Suprapubic skin (tissue), 4 donors: Measurements from ENCODE around the gene AGAP3. TPM values are rescaled to one million over a fixed set of nuclear protein-coding genes. Genes with fewer than 3 reads are reported as not detected.

Experiments used
- DNase-seq, 2 donors: peaks; one replicate each; pipeline ENCODE4 v3.0.0-alpha.2; 2019; ENCODE audit warnings: low spot score in 2 of 2
- H3K27ac ChIP-seq: fragments of 200-600 bp; sonication (generic); one replicate; pipeline ENCODE4 v1.5.1; 2019
- H3K27me3 ChIP-seq: fragments of 200-600 bp; sonication (generic); one replicate; pipeline ENCODE4 v1.5.1; 2019
- H3K36me3 ChIP-seq: fragments of 200-600 bp; sonication (generic); one replicate; pipeline ENCODE4 v1.5.1; 2019
- H3K4me1 ChIP-seq: fragments of 200-600 bp; sonication (generic); one replicate; pipeline ENCODE4 v1.5.1; 2019
- H3K4me3 ChIP-seq: fragments of 200-600 bp; sonication (generic); one replicate; pipeline ENCODE4 v1.5.1; 2019; ENCODE audit warnings: mild to moderate bottlenecking
- H3K9me3 ChIP-seq: fragments of 200-600 bp; sonication (generic); one replicate; pipeline ENCODE4 v1.5.1; 2019
- EP300 ChIP-seq: sonication (generic); formaldehyde crosslinking; IDR thresholded peaks from one replicate; pipeline ENCODE4 v1.6.1; 2017; ENCODE audit warnings: antibody characterized with exemption
- POLR2A ChIP-seq, 2 donors: fragments of 450-650 bp; IDR thresholded peaks; one replicate each; pipeline ENCODE4 v1.6.1; 2017; ENCODE audit warnings: antibody characterized with exemption in 2 of 2, mild to moderate bottlenecking in 2 of 2, moderate library complexity in 2 of 2
- POLR2AphosphoS5 ChIP-seq, 3 donors: sonication (generic); formaldehyde crosslinking; IDR thresholded peaks; one replicate each; pipeline ENCODE4 v1.6.1; 2017; ENCODE audit warnings: antibody characterized with exemption in 3 of 3
- WGBS: methylation state at CpG from one replicate; pipeline ENCODE4 v1.1.5; 2018; 5-methylcytosine and 5-hydroxymethylcytosine counted together
- total RNA-seq, 4 donors: library from RNA; depleted of rRNA; stranded (reverse); fragments of >200 nt; gene quantifications; one replicate each; pipeline ENCODE4 v1.1.0, GENCODE V29; 2016
- TF ChIP-seq, protein P1 (sequence below), 2 donors: fragments of 200-600 bp in 1 of 2; fragments of 450-650 bp in 1 of 2; sonication (generic) in 1 of 2; IDR thresholded peaks; one replicate each; pipeline ENCODE4 v1.5.1; 2016 to 2019; ENCODE audit warnings: antibody characterized with exemption in 2 of 2, mild to moderate bottlenecking in 1 of 2, moderate library complexity in 1 of 2

AGAP3 gene
- total RNA-seq, 4 donors from 2014 or later = 126 to 162 (median 134) TPM

DNA sequence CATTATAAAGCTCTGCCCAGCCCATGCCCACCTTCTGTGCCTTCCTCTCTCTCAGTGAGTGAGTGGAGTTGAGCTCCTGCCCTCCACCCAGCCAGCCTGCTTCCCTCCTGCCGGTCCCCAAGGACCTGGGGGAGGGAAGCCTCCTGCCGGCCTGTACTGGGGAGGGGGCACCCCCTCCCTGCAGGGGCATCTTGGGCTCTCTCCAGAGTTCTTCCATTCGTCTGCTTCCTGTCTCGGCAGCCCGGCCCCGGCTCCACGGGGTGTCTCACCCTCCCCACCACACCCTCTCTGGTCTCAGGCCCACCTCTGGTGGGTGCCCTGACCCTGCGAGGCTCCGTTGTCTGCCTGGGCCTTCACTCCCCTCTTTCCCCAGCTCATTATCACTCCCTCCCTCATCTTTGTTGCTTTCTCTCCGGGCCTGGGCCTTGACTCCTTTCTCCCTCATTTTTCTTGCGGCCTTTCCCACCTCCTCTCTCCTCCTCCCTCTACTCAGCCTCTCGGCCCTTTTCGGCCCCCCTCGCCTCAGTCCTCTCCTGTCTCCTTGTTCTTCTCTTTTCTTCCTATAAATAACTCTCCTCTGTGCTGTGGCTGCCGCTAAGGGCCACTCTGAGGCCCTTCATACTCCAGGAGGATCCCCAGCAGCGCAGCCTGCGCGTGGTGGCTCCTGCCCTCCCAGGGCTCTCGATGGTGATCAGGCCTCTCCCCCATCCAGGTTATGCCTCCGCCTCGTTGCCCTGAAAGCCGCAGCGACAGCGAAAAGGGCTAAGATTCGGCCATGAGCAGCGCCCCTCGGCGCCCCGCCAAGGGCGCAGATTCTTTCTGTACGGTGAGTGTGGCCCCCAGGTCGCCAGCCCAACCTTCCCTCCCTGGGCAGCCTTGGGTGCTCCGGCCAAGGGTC lies 24.8 kb upstream of the AGAP3 start:
- Histone ChIP-seq H3K36me3 (peaks cover 35% of the 10 kb centered on the region), H3K4me1 (peaks cover 64% of the 10 kb centered on the region), H3K9me3 (no peaks in the 10 kb centered on the region), H3K4me3 (peak overlapping the region; percentile 76), H3K27me3 (no peaks in the 10 kb centered on the region), H3K27ac (peak overlapping the region; percentile 54)
- TF ChIP-seq POLR2A (IDR thresholded peaks at IDR 0.05) = no peak
- TF ChIP-seq, protein P1, sequence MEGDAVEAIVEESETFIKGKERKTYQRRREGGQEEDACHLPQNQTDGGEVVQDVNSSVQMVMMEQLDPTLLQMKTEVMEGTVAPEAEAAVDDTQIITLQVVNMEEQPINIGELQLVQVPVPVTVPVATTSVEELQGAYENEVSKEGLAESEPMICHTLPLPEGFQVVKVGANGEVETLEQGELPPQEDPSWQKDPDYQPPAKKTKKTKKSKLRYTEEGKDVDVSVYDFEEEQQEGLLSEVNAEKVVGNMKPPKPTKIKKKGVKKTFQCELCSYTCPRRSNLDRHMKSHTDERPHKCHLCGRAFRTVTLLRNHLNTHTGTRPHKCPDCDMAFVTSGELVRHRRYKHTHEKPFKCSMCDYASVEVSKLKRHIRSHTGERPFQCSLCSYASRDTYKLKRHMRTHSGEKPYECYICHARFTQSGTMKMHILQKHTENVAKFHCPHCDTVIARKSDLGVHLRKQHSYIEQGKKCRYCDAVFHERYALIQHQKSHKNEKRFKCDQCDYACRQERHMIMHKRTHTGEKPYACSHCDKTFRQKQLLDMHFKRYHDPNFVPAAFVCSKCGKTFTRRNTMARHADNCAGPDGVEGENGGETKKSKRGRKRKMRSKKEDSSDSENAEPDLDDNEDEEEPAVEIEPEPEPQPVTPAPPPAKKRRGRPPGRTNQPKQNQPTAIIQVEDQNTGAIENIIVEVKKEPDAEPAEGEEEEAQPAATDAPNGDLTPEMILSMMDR (IDR thresholded peaks at IDR 0.05) = no peak
- no peak for TF ChIP-seq POLR2AphosphoS5 (IDR thresholded peaks at IDR 0.05)
- no peak for TF ChIP-seq EP300
- 65% methylated on average over 25 of the region's 33 CpGs for WGBS
- DNase-seq = no peak

DNA sequence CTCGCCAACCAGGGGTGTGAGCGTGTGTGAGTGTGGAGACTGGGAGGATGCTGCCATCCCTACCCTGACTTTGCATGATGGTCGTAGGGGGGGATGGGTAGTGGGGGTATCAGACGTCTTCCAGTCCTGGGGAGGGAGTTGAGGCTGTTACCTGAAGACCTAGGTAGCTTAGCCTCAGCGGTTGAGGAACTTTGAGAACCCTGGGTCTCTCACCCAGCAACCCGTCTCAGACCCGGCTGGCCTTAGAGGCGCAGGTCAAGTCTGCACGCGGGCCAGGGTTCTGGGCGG lies 24.2 kb upstream of the AGAP3 start:
- H3K9me3 ChIP-seq = no peaks in the 10 kb centered on the region
- H3K4me1 ChIP-seq = peaks cover 58% of the 10 kb centered on the region
- no peak overlapping the region for H3K27ac ChIP-seq
- WGBS = 81% methylated on average over 5 of the region's 11 CpGs
- peak overlapping the region; percentile 35 for H3K4me3 ChIP-seq
- DNase-seq = no peak
- H3K36me3 ChIP-seq = peaks cover 41% of the 10 kb centered on the region
- H3K27me3 ChIP-seq = no peaks in the 10 kb centered on the region
- TF ChIP-seq EP300 (no peak), POLR2AphosphoS5 (IDR thresholded peaks at IDR 0.05) (no peak)
- TF ChIP-seq, protein P1 (IDR thresholded peaks at IDR 0.05) = no peak

DNA sequence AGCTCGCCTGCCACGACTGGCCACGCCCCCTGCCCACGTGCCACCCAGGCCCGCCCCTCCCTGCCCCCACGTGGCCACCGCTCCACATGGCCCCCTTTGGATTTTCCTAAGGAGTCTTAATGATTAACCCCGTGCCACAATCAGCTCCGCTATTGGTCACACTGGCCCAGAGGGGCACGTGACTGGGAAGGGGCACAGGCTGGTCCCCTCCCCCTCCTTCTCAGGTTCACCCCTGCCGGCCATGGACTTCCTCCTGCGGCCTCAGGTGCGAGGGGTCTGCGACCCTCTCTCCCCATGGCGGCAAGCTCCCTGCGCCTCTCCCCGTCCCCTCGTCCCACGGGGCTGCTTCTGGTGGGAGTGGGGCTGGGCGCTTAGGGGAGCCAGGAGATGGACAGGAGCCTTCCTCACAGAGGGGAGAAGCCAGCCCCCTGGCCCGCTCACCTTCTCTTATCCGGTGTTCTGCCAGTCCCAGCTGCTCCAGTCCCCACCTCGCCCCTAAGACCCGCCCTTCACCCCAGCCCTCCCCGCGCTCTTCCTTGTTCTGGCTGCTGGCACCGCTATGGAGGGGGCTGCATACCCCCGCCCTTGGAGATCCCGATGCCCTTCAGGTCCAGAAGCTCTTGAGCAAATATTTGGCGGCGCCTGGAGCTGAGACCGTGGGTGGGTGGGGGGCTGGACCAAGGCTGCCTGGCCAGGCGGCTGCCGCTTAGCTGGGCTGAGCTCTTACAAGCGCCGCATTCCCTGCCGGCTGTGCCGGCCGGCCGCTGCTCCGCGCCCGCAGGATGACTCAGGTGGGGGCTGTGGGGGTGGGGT lies 23.7 kb upstream of the AGAP3 start:
- no peaks in the 10 kb centered on the region for H3K27me3 ChIP-seq
- peak overlapping the region; percentile 35 for H3K4me3 ChIP-seq
- peak overlapping the region; percentile 72 for H3K27ac ChIP-seq
- peaks cover 46% of the 10 kb centered on the region for H3K36me3 ChIP-seq
- 57% methylated on average over 29 of the region's 43 CpGs for WGBS
- H3K9me3 ChIP-seq = no peaks in the 10 kb centered on the region
- no peak for DNase-seq
- TF ChIP-seq EP300 (no peak), POLR2AphosphoS5 (IDR thresholded peaks at IDR 0.05) (no peak), POLR2A (IDR thresholded peaks at IDR 0.05) (no peak)
- TF ChIP-seq, protein P1 (IDR thresholded peaks at IDR 0.05) = no peak
- peaks cover 53% of the 10 kb centered on the region for H3K4me1 ChIP-seq

DNA sequence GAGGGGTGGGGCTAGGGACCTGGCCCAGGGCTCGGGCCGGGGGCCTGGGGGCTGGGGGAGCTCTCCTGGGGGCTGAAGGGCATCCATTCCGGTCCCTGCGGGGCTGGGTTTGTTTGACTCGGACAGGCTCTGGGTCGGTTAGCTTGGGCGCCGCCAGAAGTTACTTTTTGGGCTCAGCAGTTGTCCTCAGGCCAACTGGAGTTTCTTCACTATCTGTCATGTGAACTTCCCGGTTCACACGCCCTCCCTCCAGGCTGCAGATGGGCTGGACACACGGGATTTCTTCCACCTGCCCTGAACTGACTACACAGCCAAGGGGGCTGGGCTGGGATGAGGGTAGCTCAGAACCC lies 23.1 kb upstream of the AGAP3 start:
- H3K4me1 ChIP-seq = peaks cover 52% of the 10 kb centered on the region
- WGBS = 19% methylated on average over 11 of the region's 11 CpGs
- no peak for DNase-seq
- H3K36me3 ChIP-seq = peaks cover 52% of the 10 kb centered on the region
- peak overlapping the region; percentile 72 for H3K27ac ChIP-seq
- no peak for TF ChIP-seq EP300
- H3K4me3 ChIP-seq = peak overlapping the region; percentile 35
- no peaks in the 10 kb centered on the region for H3K27me3 ChIP-seq
- H3K9me3 ChIP-seq = no peaks in the 10 kb centered on the region

DNA sequence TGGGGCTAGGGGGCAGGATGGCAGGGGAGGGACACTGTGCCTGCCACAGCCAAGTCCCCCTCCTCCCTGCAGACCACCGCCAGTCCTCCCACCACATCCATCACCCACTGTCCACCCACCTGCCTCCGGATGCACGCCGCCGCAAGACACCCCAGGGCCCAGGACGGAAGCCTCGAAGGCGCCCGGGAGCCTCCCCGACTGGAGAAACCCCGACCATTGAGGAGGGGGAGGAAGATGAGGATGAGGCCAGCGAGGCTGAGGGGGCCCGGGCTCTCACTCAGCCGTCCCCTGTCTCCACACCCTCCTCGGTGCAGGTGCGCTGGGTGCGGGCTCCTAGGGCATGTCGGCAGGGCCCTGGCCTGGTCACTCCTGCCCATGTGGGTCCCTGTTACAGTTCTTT lies 21.8 kb upstream of the AGAP3 start:
- Histone ChIP-seq H3K27ac (no peak overlapping the region), H3K27me3 (no peaks in the 10 kb centered on the region), H3K9me3 (no peaks in the 10 kb centered on the region), H3K4me1 (peaks cover 41% of the 10 kb centered on the region), H3K4me3 (no peak overlapping the region), H3K36me3 (peaks cover 63% of the 10 kb centered on the region)
- TF ChIP-seq, protein P1 (IDR thresholded peaks at IDR 0.05) = no peak
- TF ChIP-seq POLR2AphosphoS5 (IDR thresholded peaks at IDR 0.05) (no peak), EP300 (no peak), POLR2A (IDR thresholded peaks at IDR 0.05) (no peak)
- WGBS = 88% methylated on average over 12 of the region's 18 CpGs
- no peak for DNase-seq
